HG02970 (cell line): ENCODE data around the gene JAKMIP3.

Experiments used
- ATAC-seq: cut with Tn5 transposase; IDR thresholded peaks from one replicate; pipeline ENCODE4 v1.9.1; 2021; ENCODE audit warnings: mild to moderate bottlenecking, moderate library complexity, moderate number of reproducible peaks; ENCODE audit not compliant: unreplicated experiment, low FRiP score

Gene JAKMIP3

DNA sequence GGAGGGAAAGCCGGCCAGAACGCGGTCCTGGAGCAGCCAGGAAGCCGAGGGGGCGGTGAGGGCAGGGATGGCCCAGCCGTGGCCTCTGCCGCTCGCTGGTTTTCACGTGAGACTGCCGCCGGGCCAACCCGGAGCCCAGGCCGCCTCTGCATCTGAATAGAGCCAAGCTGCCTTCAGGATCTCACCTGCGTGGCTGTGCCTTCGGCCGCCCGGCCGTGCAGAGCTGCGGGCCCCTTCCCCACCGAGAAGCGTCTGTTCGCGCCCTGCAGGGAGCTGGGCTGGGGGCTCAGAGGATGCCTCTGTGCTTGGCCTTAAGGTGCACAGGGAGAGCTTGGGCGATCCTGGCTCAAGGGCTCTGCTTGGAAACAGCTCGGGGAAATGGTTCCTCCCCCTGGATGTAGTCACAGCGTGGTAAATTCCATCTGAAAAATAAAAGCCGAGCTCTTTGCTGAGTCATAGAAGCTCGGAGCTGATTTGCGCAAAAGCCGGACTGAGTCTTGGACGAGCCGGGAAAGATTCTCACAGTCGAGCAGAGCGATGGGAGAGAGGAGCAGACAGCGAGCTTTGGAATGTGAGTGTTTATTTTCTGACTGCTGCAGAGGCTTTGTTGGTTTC, at the start of gene JAKMIP3:
JAKMIP3 (plus strand) TSS at position 456 of the 615 bp plus-strand sequence. CDS start 38,863 bp downstream, outside the sequence.
- no peak for ATAC-seq

DNA sequence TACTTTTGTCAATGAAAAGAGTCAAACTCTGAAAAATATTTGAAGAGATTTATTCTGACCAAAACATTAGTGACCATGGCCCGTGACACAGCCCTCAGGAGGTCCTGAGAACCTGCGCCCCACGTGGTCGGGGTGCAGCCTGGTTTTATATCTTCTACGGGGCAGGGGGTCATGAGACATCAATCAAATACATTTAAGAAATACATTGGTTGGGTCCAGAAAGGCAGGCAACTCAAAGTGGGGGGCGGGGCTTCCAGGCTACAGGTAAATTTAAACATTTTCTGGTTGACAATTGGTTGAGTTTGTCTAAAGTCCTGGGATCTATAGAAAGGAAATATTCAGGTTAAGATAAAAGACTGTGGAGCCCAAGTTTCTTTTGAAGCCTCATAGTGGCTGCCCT, 49.2 kb upstream of the JAKMIP3 start:
- ATAC-seq, result no peak

DNA sequence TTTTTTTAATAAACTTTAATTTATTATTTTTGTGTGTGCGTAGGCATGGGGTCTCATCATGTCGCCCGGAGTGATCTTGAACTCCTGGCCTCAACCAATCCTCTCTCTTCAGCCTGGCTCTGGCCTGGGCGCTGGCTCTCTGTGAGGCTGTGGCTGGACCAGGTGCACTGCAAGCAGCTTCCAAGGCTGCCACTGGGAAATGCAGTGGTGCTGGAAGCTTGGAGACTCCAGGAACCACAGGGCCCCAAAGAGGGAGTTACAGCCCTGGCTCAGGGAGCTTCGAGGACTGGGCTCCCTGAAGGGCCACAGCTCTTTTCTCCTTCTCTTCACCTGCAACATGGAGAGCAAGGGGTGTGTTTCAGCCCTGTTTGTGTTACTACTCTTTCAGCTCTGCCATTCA, 47.3 kb upstream of the JAKMIP3 start:
- no peak for ATAC-seq

- no peak for ATAC-seq
Observed at GRCh38 chr10:132019366-132019765, 46.4 kb upstream of the JAKMIP3 start.

- ATAC-seq, result no peak
Observed at GRCh38 chr10:132020456-132020855, 45.3 kb upstream of the JAKMIP3 start.

- ATAC-seq, result no peak
Observed at GRCh38 chr10:132021046-132021445, 44.7 kb upstream of the JAKMIP3 start.

DNA sequence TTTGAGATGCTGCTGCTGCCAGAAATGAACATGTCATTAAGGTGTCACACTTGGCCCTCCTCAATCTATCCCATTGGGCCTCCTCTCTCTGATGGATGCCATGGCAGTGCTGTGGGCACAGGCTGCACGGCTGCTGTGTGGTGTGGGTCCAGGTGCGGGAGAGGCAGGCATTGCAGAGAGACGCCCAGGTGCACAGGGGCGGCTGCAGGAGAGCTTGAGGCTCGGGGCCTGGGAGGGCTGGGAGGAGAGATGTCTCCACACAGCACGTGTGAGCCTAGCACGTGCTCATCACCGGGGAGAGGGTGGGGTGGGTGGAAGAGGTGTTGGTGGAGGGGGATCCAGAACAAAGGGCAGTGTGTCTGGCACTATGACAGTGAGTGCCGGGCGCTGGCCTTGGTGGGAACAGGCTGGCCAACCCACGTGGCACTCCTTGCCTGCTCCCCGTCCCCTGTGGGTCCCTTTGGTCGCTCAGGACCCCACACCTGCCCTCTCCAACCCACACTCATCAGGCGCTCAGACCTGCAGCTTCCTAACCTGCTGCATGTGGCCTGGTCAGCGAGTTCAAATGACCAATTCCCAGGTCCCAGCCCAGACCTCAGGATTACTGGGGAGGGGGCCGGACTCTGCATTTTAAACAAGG, 44.1 kb upstream of the JAKMIP3 start:
- ATAC-seq, result no peak

GRCh38 chr10:132022241-132022640, 43.5 kb upstream of the JAKMIP3 start:
- no peak for ATAC-seq

GRCh38 chr10:132023092-132023811, 42.5 kb upstream of the JAKMIP3 start:
- no peak for ATAC-seq

- no peak for ATAC-seq
Observed at GRCh38 chr10:132027423-132027983, 38.2 kb upstream of the JAKMIP3 start.

- no peak for ATAC-seq
Observed at GRCh38 chr10:132028706-132029105, 37.0 kb upstream of the JAKMIP3 start.

GRCh38 chr10:132030898-132031463, 34.8 kb upstream of the JAKMIP3 start:
- ATAC-seq, result no peak

DNA sequence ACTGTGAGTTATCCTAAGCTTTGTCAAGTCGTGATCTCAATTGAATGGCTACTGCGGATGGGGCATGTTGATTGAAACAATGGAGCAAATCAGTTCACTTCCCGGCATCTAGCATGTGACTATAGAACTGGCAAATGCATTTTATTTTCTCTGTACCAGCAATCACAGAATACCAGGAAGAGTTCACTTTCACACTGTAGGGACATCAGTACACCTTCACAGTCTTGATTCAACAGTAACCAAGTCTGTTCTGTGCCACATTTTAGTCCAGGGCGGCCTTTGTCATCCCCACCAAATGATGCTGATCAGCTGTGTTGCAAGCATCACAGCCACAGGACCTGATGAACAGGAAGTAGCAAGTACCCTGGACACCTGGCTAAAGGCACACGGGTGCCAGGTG, 32.1 kb upstream of the JAKMIP3 start:
- ATAC-seq, result no peak

- no peak for ATAC-seq
Observed at GRCh38 chr10:132035476-132035875, 30.3 kb upstream of the JAKMIP3 start.

GRCh38 chr10:132036153-132036886, 29.4 kb upstream of the JAKMIP3 start:
- ATAC-seq, result no peak

DNA sequence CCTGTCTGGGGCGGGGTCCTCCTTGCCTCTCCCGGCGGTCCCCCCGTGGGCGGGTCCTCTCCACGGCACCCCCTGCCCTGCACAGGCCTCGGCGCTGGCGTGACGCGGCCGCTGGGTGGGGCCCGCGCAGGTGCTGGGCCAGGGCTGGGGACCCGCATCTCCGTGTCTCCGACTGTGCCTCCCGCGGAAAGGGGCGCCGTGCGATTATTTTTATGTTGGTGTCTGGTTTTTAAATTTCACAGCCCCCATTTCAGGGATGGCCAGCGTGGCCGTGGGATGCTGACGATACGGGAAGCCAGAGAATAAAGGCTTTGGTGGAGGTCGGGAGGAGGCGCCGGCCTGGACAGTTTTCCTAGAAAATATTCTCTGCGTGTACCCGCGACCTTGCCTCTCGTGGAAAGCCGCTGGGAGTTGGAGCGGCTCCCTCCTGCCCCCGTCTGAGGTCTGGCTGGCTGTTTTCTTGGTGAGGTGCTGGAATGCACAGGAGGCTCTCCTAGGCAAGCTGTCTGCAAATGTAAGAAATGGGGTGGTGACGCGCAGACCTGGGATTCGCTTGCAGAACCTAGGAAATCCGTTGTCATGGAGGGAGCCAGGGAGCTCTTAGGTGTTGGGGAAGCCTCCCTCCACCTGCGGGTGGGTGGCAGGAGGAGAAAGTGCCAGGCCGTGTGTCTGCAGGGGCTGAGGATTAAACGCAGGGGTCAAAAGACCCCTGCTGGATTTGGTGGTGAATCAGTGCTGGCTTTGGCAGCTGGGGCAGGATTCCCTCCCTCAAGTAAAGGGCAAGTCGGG, 28.7 kb upstream of the JAKMIP3 start:
- no peak for ATAC-seq

GRCh38 chr10:132037676-132037975, 28.1 kb upstream of the JAKMIP3 start:
- no peak for ATAC-seq

- no peak for ATAC-seq
Observed at GRCh38 chr10:132039371-132039770, 26.4 kb upstream of the JAKMIP3 start.

- no peak for ATAC-seq
Observed at GRCh38 chr10:132040046-132040445, 25.7 kb upstream of the JAKMIP3 start.

- ATAC-seq, result no peak
Observed at GRCh38 chr10:132041340-132041739, 24.4 kb upstream of the JAKMIP3 start.
